ENCODE measurements around the gene SFXN5. TPM values are rescaled to one million over a fixed set of nuclear protein-coding genes. Genes with fewer than 3 reads are reported as not detected.

SFXN5 gene
- total RNA-seq, 1 donor from 2014 or later = 20.2 TPM

- no peak for TF ChIP-seq CTCF (IDR thresholded peaks at IDR 0.05; ENCODE audit: unreplicated experiment)
- peak in 1 of 2 experiments; percentile 36 for DNase-seq (ENCODE audit: low spot score in 2 of 2, unreplicated experiment in 2 of 2)
- H3K36me3 Mint-ChIP-seq = peaks cover 12% of the 10 kb centered on the region
- H3K9me3 Mint-ChIP-seq = peaks cover 7% of the 10 kb centered on the region
- no peak overlapping the region for H3K27ac Mint-ChIP-seq
- H3K27me3 Mint-ChIP-seq (ENCODE audit: low read depth) = no peaks in the 10 kb centered on the region
- H3K4me3 Mint-ChIP-seq = no peak overlapping the region
- no peaks in the 10 kb centered on the region for H3K4me1 Mint-ChIP-seq
These were observed 51.2 kb downstream of the SFXN5 start for GRCh38 chr2:73020306-73020656.

GRCh38 chr2:73018188-73018825, 53.2 kb downstream of the SFXN5 start:
- DNase-seq (ENCODE audit: low spot score in 2 of 2, unreplicated experiment in 2 of 2) = no peak
- no peak for TF ChIP-seq CTCF (IDR thresholded peaks at IDR 0.05; ENCODE audit: unreplicated experiment)
- peaks cover 7% of the 10 kb centered on the region for H3K9me3 Mint-ChIP-seq
- no peaks in the 10 kb centered on the region for H3K27me3 Mint-ChIP-seq (ENCODE audit: low read depth)
- H3K36me3 Mint-ChIP-seq = peaks cover 12% of the 10 kb centered on the region
- H3K27ac Mint-ChIP-seq = no peak overlapping the region
- no peaks in the 10 kb centered on the region for H3K4me1 Mint-ChIP-seq
- no peak overlapping the region for H3K4me3 Mint-ChIP-seq

GRCh38 chr2:73013936-73014335, 57.6 kb downstream of the SFXN5 start:
- H3K27me3 Mint-ChIP-seq (ENCODE audit: low read depth) = no peaks in the 10 kb centered on the region
- no peak overlapping the region for H3K4me3 Mint-ChIP-seq

GRCh38 chr2:73009177-73009839, 62.2 kb downstream of the SFXN5 start:
- Mint-ChIP-seq H3K27me3 (ENCODE audit: low read depth) (no peaks in the 10 kb centered on the region), H3K36me3 (peaks cover 3% of the 10 kb centered on the region), H3K27ac (no peak overlapping the region), H3K9me3 (no peaks in the 10 kb centered on the region), H3K4me1 (no peaks in the 10 kb centered on the region), H3K4me3 (no peak overlapping the region)
- peak in 1 of 2 experiments; percentile 31 for DNase-seq (ENCODE audit: low spot score in 2 of 2, unreplicated experiment in 2 of 2)
- TF ChIP-seq CTCF (IDR thresholded peaks at IDR 0.05; ENCODE audit: unreplicated experiment) = no peak

More at GRCh38 chr2:73013936-73014335, 57.6 kb downstream of the SFXN5 start:
- Mint-ChIP-seq H3K27ac (no peak overlapping the region), H3K36me3 (peaks cover 11% of the 10 kb centered on the region), H3K9me3 (peaks cover 7% of the 10 kb centered on the region), H3K4me1 (no peaks in the 10 kb centered on the region)
- DNase-seq (ENCODE audit: low spot score in 2 of 2, unreplicated experiment in 2 of 2) = no peak
- no peak for TF ChIP-seq CTCF (IDR thresholded peaks at IDR 0.05; ENCODE audit: unreplicated experiment)

- Mint-ChIP-seq H3K9me3 (no peaks in the 10 kb centered on the region), H3K36me3 (peaks cover 3% of the 10 kb centered on the region), H3K27ac (no peak overlapping the region), H3K27me3 (ENCODE audit: low read depth) (no peaks in the 10 kb centered on the region), H3K4me3 (no peak overlapping the region), H3K4me1 (no peaks in the 10 kb centered on the region)
- TF ChIP-seq CTCF (IDR thresholded peaks at IDR 0.05; ENCODE audit: unreplicated experiment) = no peak
- DNase-seq (ENCODE audit: low spot score in 2 of 2, unreplicated experiment in 2 of 2) = peak in 1 of 2 experiments; percentile 22
These were observed 62.8 kb downstream of the SFXN5 start for GRCh38 chr2:73008766-73009135.
